Kasumi-1 (cell line): ENCODE data around the gene AURKB.

Source experiments
- DNase-seq, 2 experiments: peaks; one replicate each; lab custom pipeline; 2025; lab: John Stamatoyannopoulos, UW

Gene AURKB

GRCh38 chr17:8161289-8162232 lies 48.8 kb downstream of the AURKB start:
- DNase-seq = no peak

GRCh38 chr17:8160741-8161221 lies 49.6 kb downstream of the AURKB start:
- DNase-seq = no peak

- no peak for DNase-seq
These were observed 50.2 kb downstream of the AURKB start for GRCh38 chr17:8160224-8160577.

- no peak for DNase-seq
These were observed 50.7 kb downstream of the AURKB start for GRCh38 chr17:8159459-8160223.

- no peak for DNase-seq
These were observed 51.4 kb downstream of the AURKB start for GRCh38 chr17:8159032-8159400.

GRCh38 chr17:8158267-8159031 lies 51.9 kb downstream of the AURKB start:
- peak; percentile 26 to 41 for DNase-seq

GRCh38 chr17:8156246-8156992 lies 54.0 kb downstream of the AURKB start:
- peak; percentile 93 to 94 for DNase-seq

GRCh38 chr17:8155996-8156245 lies 54.5 kb downstream of the AURKB start:
- DNase-seq = no peak

- DNase-seq = no peak
These were observed 55.0 kb downstream of the AURKB start for GRCh38 chr17:8155231-8155995.
